Right lobe of liver (tissue), 6 donors: ENCODE data around the gene POU2F3. TPM values are rescaled to one million over a fixed set of nuclear protein-coding genes. Genes with fewer than 3 reads are reported as not detected.

Experiments used
- ATAC-seq, 4 donors: fragments of 200-7000 bp; cut with Tn5 transposase; one replicate each; pipeline ENCODE4 v1.9.1; 2020; ENCODE audit warnings: mild to moderate bottlenecking in 4 of 4, moderate library complexity in 4 of 4
- DNase-seq, 3 donors: peaks; one replicate each; pipeline ENCODE4 v3.0.0-alpha.2; 2020
- H3K27ac ChIP-seq, 3 donors: fragments of 200-600 bp; one replicate each; pipeline ENCODE4 v1.8.0; 2022
- H3K27me3 ChIP-seq, 2 donors: fragments of 200-600 bp; one replicate each; pipeline ENCODE4 v1.8.0; 2022
- H3K36me3 ChIP-seq, 4 donors: fragments of 200-600 bp; sonication (generic) in 1 of 4; one replicate each; pipeline versions ENCODE4 v1.5.1 to v1.8.0; 2017 to 2022; ENCODE audit warnings: control low read depth in 1 of 4
- H3K4me1 ChIP-seq, 4 donors: fragments of 200-600 bp; sonication (generic) in 1 of 4; one replicate each; pipeline versions ENCODE4 v1.5.1 to v1.8.0; 2017 to 2022; ENCODE audit warnings: control low read depth in 1 of 4
- H3K4me3 ChIP-seq, 3 donors: fragments of 200-600 bp; one replicate each; pipeline ENCODE4 v1.8.0; 2022
- H3K9me3 ChIP-seq, 4 donors: fragments of 200-600 bp; sonication (generic) in 1 of 4; one replicate each; pipeline versions ENCODE4 v1.5.1 to v1.8.0; 2017 to 2022; ENCODE audit warnings: control low read depth in 1 of 4
- POLR2A ChIP-seq: fragments of 450-650 bp; IDR thresholded peaks from one replicate; pipeline ENCODE4 v1.6.1; 2017; ENCODE audit warnings: antibody characterized with exemption, mild to moderate bottlenecking
- WGBS: methylation state at CpG from one replicate; pipeline ENCODE4 v1.1.6; 2018; ENCODE audit warnings: low coverage, low lambda C conversion rate; ENCODE audit not compliant: insufficient coverage; ENCODE audit errors: missing lambda C conversion rate; 5-methylcytosine and 5-hydroxymethylcytosine counted together
- intact Hi-C, 2 donors: fragments of 100-400 bp; cut with DNase I; formaldehyde crosslinking; loops; one replicate each; pipeline versions ENCODE4 v1.11.2 to v1.14.1; 2022
- total RNA-seq, 6 experiments: library from RNA; depleted of rRNA in 2 of 6; stranded (reverse); fragments of >200 nt in 2 of 6; fragmentation: NEBNext Ultra II Directional in 3 of 6; extraction: Animal tissue kit (Norgen Biotek cat#: 25700) in 3 of 6; gene quantifications; one replicate each; pipeline versions ENCODE4 v1.1.0 to v1.2.4, GENCODE V29; 2016 to 2023
- TF ChIP-seq, protein P1 (sequence below), 4 donors: fragments of 200-600 bp in 3 of 4; fragments of 450-650 bp in 1 of 4; IDR thresholded peaks; one replicate each; pipeline versions ENCODE4 v1.5.1 to v1.8.0; 2016 to 2022; ENCODE audit warnings: antibody characterized with exemption in 4 of 4, mild to moderate bottlenecking in 2 of 4
- donor health status: DM: no; HTN: yes; CAD: no.
- donor health status: DM: no; HTN: no; CAD: no.
- donor health status: DM: no; HTN: no; CAD: no.
- donor health status: DM: no; HTN: yes; CAD: no.
- donor health status: DM: no; HTN: yes; CAD: no.

Gene POU2F3
- total RNA-seq, 6 experiments from 2014 or later, result not detected

DNA sequence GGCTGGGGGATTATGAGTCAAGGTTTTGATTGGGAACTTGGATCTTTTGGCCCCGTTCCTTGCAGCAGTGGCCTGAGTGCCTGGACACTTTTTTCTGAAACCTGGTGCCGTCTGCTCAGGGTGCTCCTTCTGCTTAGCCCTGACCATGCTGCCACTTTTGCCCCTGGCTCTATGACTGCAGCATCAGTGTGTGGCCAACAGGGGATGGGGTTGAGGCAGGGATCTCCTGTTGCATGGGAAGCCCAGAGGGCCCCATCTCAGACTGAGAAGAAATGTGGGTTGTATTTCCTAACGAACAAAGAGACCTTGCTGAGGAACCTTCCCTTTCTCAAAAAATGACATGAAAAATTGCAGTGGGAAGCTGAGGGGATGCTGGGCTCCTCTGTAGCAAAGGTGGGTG is 18.7 kb downstream of the POU2F3 start:
- no peaks in the 10 kb centered on the region for H3K9me3 ChIP-seq
- H3K4me3 ChIP-seq, result no peak overlapping the region
- DNase-seq (no peak), ATAC-seq (no peak)
- TF ChIP-seq, protein P1, sequence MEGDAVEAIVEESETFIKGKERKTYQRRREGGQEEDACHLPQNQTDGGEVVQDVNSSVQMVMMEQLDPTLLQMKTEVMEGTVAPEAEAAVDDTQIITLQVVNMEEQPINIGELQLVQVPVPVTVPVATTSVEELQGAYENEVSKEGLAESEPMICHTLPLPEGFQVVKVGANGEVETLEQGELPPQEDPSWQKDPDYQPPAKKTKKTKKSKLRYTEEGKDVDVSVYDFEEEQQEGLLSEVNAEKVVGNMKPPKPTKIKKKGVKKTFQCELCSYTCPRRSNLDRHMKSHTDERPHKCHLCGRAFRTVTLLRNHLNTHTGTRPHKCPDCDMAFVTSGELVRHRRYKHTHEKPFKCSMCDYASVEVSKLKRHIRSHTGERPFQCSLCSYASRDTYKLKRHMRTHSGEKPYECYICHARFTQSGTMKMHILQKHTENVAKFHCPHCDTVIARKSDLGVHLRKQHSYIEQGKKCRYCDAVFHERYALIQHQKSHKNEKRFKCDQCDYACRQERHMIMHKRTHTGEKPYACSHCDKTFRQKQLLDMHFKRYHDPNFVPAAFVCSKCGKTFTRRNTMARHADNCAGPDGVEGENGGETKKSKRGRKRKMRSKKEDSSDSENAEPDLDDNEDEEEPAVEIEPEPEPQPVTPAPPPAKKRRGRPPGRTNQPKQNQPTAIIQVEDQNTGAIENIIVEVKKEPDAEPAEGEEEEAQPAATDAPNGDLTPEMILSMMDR (IDR thresholded peaks at IDR 0.05), result no peak
- TF ChIP-seq POLR2A, result no peak
- no peaks in the 10 kb centered on the region for H3K4me1 ChIP-seq
- intact Hi-C loops, result no loop called here
- H3K27ac ChIP-seq, result no peak overlapping the region
- WGBS, result 55% methylated on average over 3 of the region's 3 CpGs
- no peaks in the 10 kb centered on the region for H3K36me3 ChIP-seq
- H3K27me3 ChIP-seq, result no peaks in the 10 kb centered on the region

DNA sequence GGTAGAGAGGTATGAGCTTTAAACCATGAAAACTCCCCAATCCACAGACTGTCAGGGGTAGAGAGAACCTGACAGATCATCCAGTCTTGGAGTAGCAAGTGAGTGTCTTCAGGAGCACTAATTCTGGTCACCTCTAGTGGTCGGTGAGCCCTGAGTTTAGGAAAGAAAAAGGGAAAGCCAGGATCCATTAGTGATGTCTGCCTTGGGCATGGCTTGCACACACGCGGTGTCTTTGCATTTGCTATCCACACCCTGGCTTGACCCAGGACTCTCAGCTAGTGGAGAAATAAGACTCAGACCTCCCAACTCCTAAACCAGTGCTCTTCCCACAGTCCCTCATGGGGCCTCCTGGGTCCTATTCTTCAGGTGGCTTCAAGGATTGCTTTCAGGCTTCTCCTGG is 19.3 kb downstream of the POU2F3 start:
- no peak for ATAC-seq
- H3K9me3 ChIP-seq, result no peaks in the 10 kb centered on the region
- no peaks in the 10 kb centered on the region for H3K36me3 ChIP-seq
- H3K27ac ChIP-seq, result no peak overlapping the region
- H3K27me3 ChIP-seq, result no peaks in the 10 kb centered on the region
- WGBS, result 100% methylated on average over 1 of the region's 3 CpGs
- H3K4me3 ChIP-seq, result no peak overlapping the region
- TF ChIP-seq, protein P1 (IDR thresholded peaks at IDR 0.05), result no peak
- TF ChIP-seq POLR2A, result no peak
- DNase-seq, result no peak
- intact Hi-C loops, result no loop called here
- no peaks in the 10 kb centered on the region for H3K4me1 ChIP-seq

- TF ChIP-seq, protein P1 (IDR thresholded peaks at IDR 0.05), result no peak
- no peak for TF ChIP-seq POLR2A
- WGBS, result 33% methylated on average over 1 of the region's 7 CpGs
- ATAC-seq, result no peak
- DNase-seq, result no peak
- Histone ChIP-seq H3K4me3 (no peak overlapping the region), H3K36me3 (no peaks in the 10 kb centered on the region), H3K4me1 (no peaks in the 10 kb centered on the region), H3K27me3 (no peaks in the 10 kb centered on the region), H3K27ac (no peak overlapping the region), H3K9me3 (no peaks in the 10 kb centered on the region)
- intact Hi-C loops, result no loop called here
Observed at GRCh38 chr11:120259988-120260565, 20.1 kb downstream of the POU2F3 start.

DNA sequence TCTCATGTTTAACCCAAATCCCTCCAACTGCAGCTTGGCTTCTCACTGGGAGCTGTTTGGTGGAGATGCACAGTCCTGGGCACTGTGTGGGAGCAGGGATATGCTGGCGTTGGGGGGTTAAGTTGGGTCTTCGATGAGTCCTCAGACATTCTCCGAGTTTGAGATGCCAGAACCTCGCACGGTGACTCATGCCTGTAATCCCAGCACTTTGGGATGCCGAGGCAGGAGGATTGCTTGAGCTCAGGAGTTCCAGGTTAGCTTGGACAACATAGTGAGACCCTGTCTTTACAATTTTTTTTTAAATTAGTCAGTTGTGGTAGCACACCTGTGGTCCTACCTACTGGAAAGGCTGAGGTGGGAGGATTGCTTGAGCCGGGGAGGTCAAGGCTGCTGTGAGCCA is 20.7 kb downstream of the POU2F3 start:
- H3K27ac ChIP-seq, result no peak overlapping the region
- H3K4me1 ChIP-seq, result no peaks in the 10 kb centered on the region
- H3K9me3 ChIP-seq, result no peaks in the 10 kb centered on the region
- TF ChIP-seq, protein P1 (IDR thresholded peaks at IDR 0.05), result no peak
- TF ChIP-seq POLR2A, result no peak
- no peaks in the 10 kb centered on the region for H3K27me3 ChIP-seq
- no peak for ATAC-seq
- H3K4me3 ChIP-seq, result no peak overlapping the region
- no peaks in the 10 kb centered on the region for H3K36me3 ChIP-seq
- intact Hi-C loops, result no loop called here
- no peak for DNase-seq
- WGBS, result 72% methylated on average over 4 of the region's 7 CpGs

DNA sequence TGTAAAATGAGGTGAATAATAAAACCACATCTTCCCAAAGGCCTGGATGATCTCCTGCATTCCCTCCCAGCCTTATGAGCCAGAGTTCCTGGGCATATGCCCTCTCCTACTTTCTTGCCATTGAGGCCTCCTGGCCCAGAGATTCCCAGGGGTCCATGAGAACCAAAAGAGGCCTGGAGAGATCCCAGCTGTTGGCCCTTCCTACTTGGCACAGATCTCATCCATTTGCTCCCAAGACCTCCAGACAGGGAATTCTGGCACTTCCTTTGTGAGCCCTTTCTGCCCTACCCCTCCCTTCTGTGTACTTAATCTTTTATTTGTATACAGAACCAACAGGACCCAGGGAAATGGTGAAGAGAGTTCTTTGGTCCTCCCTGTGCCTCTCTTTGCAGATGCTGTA is 21.4 kb downstream of the POU2F3 start:
- intact Hi-C loops, result no loop called here
- no peak overlapping the region for H3K4me3 ChIP-seq
- DNase-seq, result no peak
- no peaks in the 10 kb centered on the region for H3K4me1 ChIP-seq
- H3K9me3 ChIP-seq, result no peaks in the 10 kb centered on the region
- no peak for ATAC-seq
- no peak for TF ChIP-seq POLR2A
- TF ChIP-seq, protein P1 (IDR thresholded peaks at IDR 0.05), result no peak
- H3K27ac ChIP-seq, result no peak overlapping the region
- H3K27me3 ChIP-seq, result no peaks in the 10 kb centered on the region
- H3K36me3 ChIP-seq, result no peaks in the 10 kb centered on the region
